Central memory CD4-positive, alpha-beta T cell (primary cell): ENCODE measurements around the gene GREB1L.

Experiments used
- DNase-seq: peaks from one replicate; pipeline ENCODE4 v3.0.0; 2022

The GREB1L gene

GRCh38 chr18:21496277-21496835 is 254.3 kb downstream of the GREB1L start:
- DNase-seq = no peak

- no peak for DNase-seq
Measured at GRCh38 chr18:21499997-21500396, 258.0 kb downstream of the GREB1L start.

GRCh38 chr18:21502661-21503060 is 260.6 kb downstream of the GREB1L start:
- no peak for DNase-seq

DNA sequence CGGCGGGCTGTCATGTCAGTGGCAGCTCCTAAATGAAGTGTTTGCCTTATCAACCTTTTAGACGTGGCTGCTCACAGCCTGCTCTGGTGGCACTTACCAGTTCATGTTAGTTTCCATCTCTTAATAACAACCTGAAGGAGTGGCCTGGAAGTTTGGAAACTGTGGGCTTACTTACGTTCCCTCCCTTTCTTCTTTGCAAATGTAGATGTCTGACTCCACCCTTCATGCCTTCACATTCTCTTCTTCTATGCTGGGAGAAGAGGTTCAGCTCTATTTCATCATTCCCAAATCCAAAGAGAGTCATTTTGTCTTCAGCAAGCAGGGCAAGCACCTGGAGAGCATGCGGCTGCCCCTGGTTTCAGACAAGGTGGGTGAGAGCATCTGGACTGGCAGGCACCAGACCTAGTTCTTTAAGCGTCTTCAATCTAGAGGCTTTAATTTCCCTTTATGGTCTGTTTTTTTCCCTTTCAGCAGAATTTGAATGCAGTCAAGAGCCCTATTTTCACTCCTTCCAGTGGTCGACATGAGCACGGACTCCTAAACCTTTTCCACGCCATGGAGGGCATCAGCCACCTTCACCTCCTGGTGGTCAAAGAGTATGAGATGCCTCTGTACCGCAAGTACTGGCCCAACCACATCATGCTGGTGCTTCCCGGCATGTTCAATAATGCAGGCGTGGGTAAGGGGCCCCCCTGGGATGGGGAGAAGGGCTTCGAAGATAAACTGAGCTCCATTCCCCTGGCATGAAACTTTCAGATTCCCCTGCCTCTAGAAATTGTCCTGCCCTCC is 266.1 kb downstream of the GREB1L start:
- DNase-seq = no peak

GRCh38 chr18:21509062-21509461 is 267.0 kb downstream of the GREB1L start:
- DNase-seq = no peak

DNA sequence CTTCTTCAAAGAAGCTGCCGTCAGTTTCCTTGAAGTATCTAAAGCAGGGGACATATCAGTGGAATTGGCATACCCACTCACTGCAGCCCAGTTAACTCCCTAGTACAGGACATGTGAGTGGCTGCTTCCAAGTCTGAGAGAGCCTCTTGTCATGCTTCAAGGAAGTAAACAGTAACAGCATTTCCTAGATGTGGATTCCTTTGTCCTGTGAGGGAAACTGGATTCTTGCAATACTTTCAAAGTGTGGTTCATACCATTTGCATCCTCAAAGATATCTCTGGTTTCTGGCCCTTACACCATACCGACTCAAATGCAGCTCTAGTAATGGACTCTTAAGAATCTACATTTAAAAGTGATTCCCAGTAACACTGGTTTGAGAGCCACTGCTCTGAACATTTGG is 271.3 kb downstream of the GREB1L start:
- no peak for DNase-seq

DNA sequence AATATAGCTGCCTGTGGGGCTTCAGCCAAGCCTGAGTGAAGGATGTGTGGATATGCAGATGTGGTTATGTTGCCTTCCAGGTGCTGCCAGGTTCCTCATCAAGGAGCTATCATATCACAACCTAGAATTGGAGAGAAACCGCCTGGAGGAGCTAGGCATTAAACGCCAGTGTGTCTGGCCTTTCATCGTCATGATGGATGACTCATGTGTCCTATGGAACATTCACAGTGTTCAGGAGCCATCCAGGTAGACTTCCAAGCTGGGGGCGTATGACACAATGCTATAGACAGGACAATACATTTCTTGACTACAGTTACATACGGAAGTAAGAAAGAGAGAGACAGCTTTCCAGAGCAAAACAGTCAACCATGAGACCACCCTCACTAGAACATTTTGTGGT is 271.7 kb downstream of the GREB1L start:
- DNase-seq = no peak

GRCh38 chr18:21522530-21522929 is 280.5 kb downstream of the GREB1L start:
- no peak for DNase-seq

GRCh38 chr18:21525916-21526315 is 283.9 kb downstream of the GREB1L start:
- no peak for DNase-seq

- no peak for DNase-seq
Measured at GRCh38 chr18:21526463-21526862, 284.4 kb downstream of the GREB1L start.

GRCh38 chr18:21534327-21534726 is 292.3 kb downstream of the GREB1L start:
- no peak for DNase-seq

- no peak for DNase-seq
Measured at GRCh38 chr18:21538230-21538629, 296.2 kb downstream of the GREB1L start.

GRCh38 chr18:21546423-21546822 is 304.4 kb downstream of the GREB1L start:
- DNase-seq = no peak

DNA sequence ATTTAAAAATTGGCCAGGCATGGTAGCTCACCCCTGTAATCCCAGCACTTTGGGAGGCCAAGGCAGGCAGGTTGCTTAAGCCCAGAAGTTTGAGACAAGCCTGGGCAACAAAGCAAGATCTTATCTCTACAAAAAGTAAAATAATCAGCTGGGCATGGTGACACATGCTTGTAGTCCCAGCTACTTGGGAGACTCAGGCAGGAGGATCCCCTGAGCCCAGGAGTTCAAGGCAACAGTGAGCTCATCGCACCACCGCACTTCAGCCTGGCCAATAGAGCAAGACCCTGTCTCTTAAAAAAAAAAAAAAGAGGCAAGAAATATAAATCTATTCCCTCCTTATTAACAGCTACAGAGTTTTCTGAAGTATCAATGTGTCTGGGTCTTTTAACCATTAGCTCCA is 306.6 kb downstream of the GREB1L start:
- no peak for DNase-seq

- no peak for DNase-seq
Measured at GRCh38 chr18:21550510-21550970, 308.5 kb downstream of the GREB1L start.

DNA sequence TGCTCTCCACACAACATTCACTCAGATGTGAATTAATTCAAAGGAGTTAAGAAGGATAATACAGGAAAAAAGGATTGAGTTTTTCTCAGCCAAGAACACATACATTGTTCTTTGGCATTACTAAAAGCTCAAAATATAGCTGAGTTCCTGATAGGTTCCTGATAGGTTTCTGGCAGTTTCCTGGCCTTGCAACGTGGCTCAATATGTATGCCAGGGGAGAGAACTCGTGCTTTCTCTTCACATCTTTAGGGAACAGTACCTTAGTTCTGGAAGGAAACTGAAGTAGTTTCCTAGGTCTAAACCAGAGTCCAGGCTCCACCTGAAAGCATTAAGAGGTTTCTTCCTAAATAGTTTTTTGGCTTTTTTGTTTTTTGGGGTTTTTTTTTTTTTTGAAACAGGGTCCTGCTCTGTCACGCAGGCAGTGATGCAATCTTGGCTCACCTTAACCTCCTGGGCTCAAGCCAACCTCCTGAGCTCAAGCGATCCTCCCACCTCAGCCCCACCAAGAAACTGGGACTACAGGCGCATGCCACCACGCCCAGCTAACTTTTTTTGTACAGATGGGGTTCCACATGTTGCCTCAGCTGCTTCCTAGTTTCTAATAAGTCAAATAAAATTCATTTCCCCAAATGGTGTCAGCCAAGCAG is 315.7 kb downstream of the GREB1L start:
- DNase-seq = no peak

GRCh38 chr18:21559195-21559594 is 317.2 kb downstream of the GREB1L start:
- no peak for DNase-seq

GRCh38 chr18:21571772-21572171 is 329.7 kb downstream of the GREB1L start:
- no peak for DNase-seq
